Stimulated activated CD8-positive, alpha-beta memory T cell treated with anti-CD3 and anti-CD28 coated beads, Interleukin-7, amount 100 ng/mL, for 4 hours (primary cell): ENCODE results near the gene GATAD2A.

Source experiments
- DNase-seq, 2 donors: peaks; one replicate each; pipeline ENCODE4 v3.0.0-alpha.2; 2020; ENCODE audit warnings: low read depth in 2 of 2

The GATAD2A gene

GRCh38 chr19:19421299-19421696 is 15.8 kb downstream of the GATAD2A start:
- no peak for DNase-seq

- no peak for DNase-seq
Observed at GRCh38 chr19:19422156-19422555, 16.7 kb downstream of the GATAD2A start.

GRCh38 chr19:19423322-19423721 is 17.8 kb downstream of the GATAD2A start:
- no peak for DNase-seq

GRCh38 chr19:19425170-19425875 is 19.8 kb downstream of the GATAD2A start:
- DNase-seq: no peak

- no peak for DNase-seq
Observed at GRCh38 chr19:19426216-19426615, 20.7 kb downstream of the GATAD2A start.

GRCh38 chr19:19426799-19427198 is 21.3 kb downstream of the GATAD2A start:
- DNase-seq: no peak

GRCh38 chr19:19427302-19427701 is 21.8 kb downstream of the GATAD2A start:
- no peak for DNase-seq

- DNase-seq: no peak
Observed at GRCh38 chr19:19427944-19428343, 22.5 kb downstream of the GATAD2A start.

GRCh38 chr19:19428746-19429145 is 23.3 kb downstream of the GATAD2A start:
- DNase-seq: no peak

GRCh38 chr19:19429361-19429760 is 23.9 kb downstream of the GATAD2A start:
- no peak for DNase-seq

- DNase-seq: no peak
Observed at GRCh38 chr19:19432732-19433131, 27.3 kb downstream of the GATAD2A start.

- no peak for DNase-seq
Observed at GRCh38 chr19:19433666-19434213, 28.3 kb downstream of the GATAD2A start.

GRCh38 chr19:19434483-19435045 is 29.1 kb downstream of the GATAD2A start:
- DNase-seq: no peak

GRCh38 chr19:19436137-19436691 is 30.7 kb downstream of the GATAD2A start:
- no peak for DNase-seq

GRCh38 chr19:19438366-19439175 is 33.1 kb downstream of the GATAD2A start:
- no peak for DNase-seq

GRCh38 chr19:19439176-19439482 is 33.7 kb downstream of the GATAD2A start:
- no peak for DNase-seq

- DNase-seq: no peak
Observed at GRCh38 chr19:19443283-19443682, 37.8 kb downstream of the GATAD2A start.

GRCh38 chr19:19443902-19444680 is 38.6 kb downstream of the GATAD2A start:
- no peak for DNase-seq

GRCh38 chr19:19444681-19445155 is 39.2 kb downstream of the GATAD2A start:
- DNase-seq: no peak

- DNase-seq: no peak
Observed at GRCh38 chr19:19445288-19445687, 39.8 kb downstream of the GATAD2A start.

- DNase-seq: no peak
Observed at GRCh38 chr19:19445911-19446361, 40.5 kb downstream of the GATAD2A start.
